WTC11 (cell line): ENCODE results near the gene SLC5A12.

ENCODE experiments used
- HMGA2 ChIP-seq: fragments of 250-450 bp; sonication (Bioruptor Pico); IDR thresholded peaks from 2 replicates; pipeline ENCODE4 v1.4.0; 2021; ENCODE audit warnings: mild to moderate bottlenecking, moderate library complexity
- NFATC4 ChIP-seq: fragments of 250-450 bp; sonication (Bioruptor Pico); IDR thresholded peaks from 2 replicates; pipeline ENCODE4 v1.9.0; 2021; ENCODE audit warnings: mild to moderate bottlenecking
- NR2C2 ChIP-seq: sonication (generic); formaldehyde crosslinking; IDR thresholded peaks from 2 replicates; pipeline ENCODE4 v1.8.0; 2022; ENCODE audit warnings: mild to moderate bottlenecking, missing genetic modification reagents
- ZNF396 ChIP-seq: fragments of 250-450 bp; sonication (Bioruptor Pico); IDR thresholded peaks from 2 replicates; pipeline ENCODE4 v1.8.0; 2021; ENCODE audit warnings: mild to moderate bottlenecking, moderate library complexity, borderline replicate concordance
- TF ChIP-seq, protein P1 (sequence below): fragments of 200-600 bp; IDR thresholded peaks from 2 replicates; pipeline ENCODE4 v1.8.0; 2022; ENCODE audit warnings: antibody characterized with exemption
- TF ChIP-seq, protein P2 (sequence below): sonication (generic); formaldehyde crosslinking; IDR thresholded peaks from 2 replicates; pipeline ENCODE4 v1.8.1; 2023; ENCODE audit warnings: mild to moderate bottlenecking, missing genetic modification reagents, moderate library complexity

DNA sequence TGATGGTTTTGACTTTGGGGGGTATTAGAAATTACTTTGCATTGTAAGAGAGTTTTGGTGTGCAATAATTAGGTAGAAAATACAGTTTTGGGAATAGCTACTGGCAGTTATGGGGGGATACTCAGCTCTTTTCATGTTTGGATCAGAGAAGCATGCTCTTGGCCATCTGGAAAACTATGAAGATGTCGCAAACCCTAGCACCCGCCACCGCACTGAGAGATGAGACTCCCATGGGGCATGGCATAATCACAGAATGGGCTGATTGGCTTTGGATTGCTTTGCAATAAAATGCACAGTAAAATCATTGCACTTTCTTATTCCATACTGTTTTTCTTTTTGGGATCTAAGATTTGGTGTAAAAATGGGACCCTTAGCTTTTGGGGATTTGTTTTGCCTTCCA lies 43.5 kb upstream of the SLC5A12 start:
- TF ChIP-seq, protein P1, sequence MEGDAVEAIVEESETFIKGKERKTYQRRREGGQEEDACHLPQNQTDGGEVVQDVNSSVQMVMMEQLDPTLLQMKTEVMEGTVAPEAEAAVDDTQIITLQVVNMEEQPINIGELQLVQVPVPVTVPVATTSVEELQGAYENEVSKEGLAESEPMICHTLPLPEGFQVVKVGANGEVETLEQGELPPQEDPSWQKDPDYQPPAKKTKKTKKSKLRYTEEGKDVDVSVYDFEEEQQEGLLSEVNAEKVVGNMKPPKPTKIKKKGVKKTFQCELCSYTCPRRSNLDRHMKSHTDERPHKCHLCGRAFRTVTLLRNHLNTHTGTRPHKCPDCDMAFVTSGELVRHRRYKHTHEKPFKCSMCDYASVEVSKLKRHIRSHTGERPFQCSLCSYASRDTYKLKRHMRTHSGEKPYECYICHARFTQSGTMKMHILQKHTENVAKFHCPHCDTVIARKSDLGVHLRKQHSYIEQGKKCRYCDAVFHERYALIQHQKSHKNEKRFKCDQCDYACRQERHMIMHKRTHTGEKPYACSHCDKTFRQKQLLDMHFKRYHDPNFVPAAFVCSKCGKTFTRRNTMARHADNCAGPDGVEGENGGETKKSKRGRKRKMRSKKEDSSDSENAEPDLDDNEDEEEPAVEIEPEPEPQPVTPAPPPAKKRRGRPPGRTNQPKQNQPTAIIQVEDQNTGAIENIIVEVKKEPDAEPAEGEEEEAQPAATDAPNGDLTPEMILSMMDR = no peak
- TF ChIP-seq, protein P2, sequence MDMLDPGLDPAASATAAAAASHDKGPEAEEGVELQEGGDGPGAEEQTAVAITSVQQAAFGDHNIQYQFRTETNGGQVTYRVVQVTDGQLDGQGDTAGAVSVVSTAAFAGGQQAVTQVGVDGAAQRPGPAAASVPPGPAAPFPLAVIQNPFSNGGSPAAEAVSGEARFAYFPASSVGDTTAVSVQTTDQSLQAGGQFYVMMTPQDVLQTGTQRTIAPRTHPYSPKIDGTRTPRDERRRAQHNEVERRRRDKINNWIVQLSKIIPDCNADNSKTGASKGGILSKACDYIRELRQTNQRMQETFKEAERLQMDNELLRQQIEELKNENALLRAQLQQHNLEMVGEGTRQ (CRISPR knock-in tag) = no peak
- TF ChIP-seq ZNF396 (no peak), HMGA2 (no peak), NR2C2 (no peak), NFATC4 (CRISPR knock-in tag) (no peak)
